GM19025 (cell line): Measurements from ENCODE around the gene CENPL.
A peak's percentile ranks its signal among the peaks of the same experiment; 100 is the strongest.
"Not testable (repeated sequence)": the region's sequence is repeated elsewhere in the genome, so short reads cannot be mapped to it uniquely, and the experiment has no call there.

Experiments used
- ATAC-seq: cut with Tn5 transposase; IDR thresholded peaks from one replicate; pipeline ENCODE4 v1.9.1; 2021; ENCODE audit warnings: mild to moderate bottlenecking, low read depth, moderate library complexity; ENCODE audit not compliant: unreplicated experiment

The CENPL gene, protein sequence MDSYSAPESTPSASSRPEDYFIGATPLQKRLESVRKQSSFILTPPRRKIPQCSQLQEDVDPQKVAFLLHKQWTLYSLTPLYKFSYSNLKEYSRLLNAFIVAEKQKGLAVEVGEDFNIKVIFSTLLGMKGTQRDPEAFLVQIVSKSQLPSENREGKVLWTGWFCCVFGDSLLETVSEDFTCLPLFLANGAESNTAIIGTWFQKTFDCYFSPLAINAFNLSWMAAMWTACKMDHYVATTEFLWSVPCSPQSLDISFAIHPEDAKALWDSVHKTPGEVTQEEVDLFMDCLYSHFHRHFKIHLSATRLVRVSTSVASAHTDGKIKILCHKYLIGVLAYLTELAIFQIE

GRCh38 chr1:173824315-173825081 is at the start of gene CENPL, which contains the start of gene DARS2:
Gene CENPL, minus strand, starts transcription at chr1:173824883. Its CDS starts 13,584 bp downstream, at chr1:173811299.
Gene DARS2, plus strand, starts transcription at chr1:173824673. Its CDS starts 557 bp downstream, at chr1:173825230.
- ATAC-seq: peak; percentile 81

GRCh38 chr1:173871500-173871899 is 46.8 kb upstream of the CENPL start:
- ATAC-seq: no peak

DNA sequence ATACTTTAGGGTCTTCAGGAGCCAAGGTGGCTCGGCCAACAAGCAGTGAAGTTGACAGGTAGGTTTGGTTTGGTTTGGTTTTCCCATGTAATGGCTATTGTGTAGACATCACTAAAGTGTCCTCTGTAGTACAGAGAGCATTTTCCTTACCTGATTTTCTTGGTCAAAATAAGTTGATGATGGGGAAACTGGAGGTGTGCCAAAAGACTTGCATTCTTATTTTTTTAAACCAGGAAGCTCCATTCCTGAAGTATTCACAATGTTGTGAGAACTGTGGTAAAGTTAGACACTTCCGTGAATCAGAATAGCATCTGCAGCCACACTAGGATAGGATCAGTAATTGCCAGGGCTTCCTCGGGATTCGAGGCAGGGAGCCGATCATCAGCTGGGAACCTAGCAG is 46.4 kb upstream of the CENPL start:
- no peak for ATAC-seq

DNA sequence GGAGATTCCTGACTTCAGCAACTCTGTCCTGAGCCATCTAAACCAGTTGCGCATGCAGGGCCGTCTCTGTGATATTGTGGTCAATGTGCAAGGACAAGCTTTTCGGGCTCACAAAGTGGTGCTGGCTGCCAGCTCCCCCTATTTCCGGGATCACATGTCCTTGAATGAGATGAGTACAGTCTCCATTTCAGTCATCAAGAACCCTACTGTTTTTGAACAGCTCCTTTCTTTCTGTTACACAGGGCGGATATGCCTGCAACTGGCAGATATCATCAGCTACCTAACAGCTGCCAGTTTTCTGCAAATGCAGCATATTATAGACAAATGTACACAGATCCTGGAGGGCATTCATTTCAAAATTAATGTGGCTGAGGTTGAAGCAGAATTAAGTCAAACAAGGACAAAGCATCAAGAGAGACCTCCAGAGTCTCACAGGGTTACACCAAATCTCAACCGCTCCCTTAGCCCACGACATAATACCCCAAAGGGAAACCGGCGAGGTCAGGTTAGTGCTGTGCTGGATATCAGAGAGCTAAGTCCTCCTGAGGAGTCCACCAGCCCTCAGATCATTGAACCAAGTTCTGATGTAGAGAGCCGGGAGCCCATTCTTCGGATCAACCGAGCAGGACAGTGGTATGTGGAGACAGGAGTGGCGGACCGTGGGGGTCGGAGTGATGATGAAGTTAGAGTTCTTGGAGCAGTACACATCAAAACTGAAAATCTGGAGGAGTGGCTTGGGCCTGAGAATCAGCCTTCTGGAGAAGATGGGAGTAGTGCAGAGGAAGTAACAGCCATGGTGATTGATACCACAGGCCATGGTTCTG is 45.8 kb upstream of the CENPL start:
- no peak for ATAC-seq

DNA sequence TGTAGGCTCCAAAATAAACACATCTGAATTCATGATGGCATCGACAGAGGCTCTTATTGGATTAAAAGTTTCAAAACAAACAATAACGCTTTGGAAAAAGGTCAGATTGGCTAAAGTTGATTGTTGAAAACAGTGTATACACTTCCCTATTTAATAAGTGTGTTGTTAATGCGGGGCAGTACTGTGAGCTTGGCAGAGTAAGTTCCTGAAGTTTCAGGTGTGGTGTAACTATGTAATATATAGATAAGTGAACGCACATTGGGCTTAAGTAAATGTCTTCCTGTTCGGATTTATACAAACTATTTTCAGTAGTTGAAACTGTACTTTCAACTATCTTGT is 44.3 kb upstream of the CENPL start:
- no peak for ATAC-seq

DNA sequence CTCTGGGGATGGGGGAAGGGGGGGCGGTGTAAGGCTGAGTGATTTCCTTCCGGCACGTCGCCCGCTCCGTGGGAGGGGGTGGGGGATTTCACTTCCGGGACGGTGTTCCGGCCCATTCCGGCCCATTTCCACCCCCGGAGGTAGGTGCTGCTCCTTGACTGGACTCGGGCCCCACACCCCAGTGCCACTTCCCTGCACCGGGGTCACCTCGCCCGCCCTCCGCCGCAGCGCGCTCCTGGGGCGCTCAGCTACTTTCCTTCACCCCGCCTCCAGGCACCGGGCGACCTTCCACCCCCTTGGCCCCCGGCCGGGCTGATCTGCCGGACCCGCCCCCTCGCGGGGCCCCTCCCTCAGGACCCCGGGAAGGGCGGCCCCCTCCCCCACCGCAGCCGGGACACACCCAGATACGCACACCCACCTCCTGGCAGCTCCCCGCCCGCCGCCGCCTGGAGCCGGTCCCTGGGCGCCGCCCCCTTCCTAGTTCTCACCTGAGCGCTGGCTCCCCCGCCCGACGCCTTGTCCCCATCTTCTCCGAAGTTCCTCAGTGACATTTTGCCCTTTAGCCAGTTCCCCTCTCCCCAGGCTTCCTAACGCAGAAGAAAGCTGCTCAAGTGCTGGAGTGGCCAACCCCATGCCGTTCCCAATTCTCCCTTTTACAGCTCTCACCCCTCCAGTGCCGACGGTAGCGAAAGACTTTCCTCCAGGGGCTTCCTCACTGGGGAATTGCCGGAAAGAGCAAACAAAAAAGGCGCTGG is 43.8 kb upstream of the CENPL start, which contains the start of gene ZBTB37:
ZBTB37 (plus strand) TSS at position 115 of the 755 bp plus-strand sequence. CDS start 1,846 bp downstream, outside the sequence.
- ATAC-seq: peak; percentile 52

- ATAC-seq: peak; percentile 61
Observed at GRCh38 chr1:173867753-173868265, 43.1 kb upstream of the CENPL start, which contains the start of gene GAS5. Gene GAS5, minus strand, starts transcription at chr1:173867989.

- ATAC-seq: no peak
Observed at GRCh38 chr1:173867141-173867752, 42.6 kb upstream of the CENPL start.

GRCh38 chr1:173866413-173867115 is 41.9 kb upstream of the CENPL start:
- no peak for ATAC-seq

DNA sequence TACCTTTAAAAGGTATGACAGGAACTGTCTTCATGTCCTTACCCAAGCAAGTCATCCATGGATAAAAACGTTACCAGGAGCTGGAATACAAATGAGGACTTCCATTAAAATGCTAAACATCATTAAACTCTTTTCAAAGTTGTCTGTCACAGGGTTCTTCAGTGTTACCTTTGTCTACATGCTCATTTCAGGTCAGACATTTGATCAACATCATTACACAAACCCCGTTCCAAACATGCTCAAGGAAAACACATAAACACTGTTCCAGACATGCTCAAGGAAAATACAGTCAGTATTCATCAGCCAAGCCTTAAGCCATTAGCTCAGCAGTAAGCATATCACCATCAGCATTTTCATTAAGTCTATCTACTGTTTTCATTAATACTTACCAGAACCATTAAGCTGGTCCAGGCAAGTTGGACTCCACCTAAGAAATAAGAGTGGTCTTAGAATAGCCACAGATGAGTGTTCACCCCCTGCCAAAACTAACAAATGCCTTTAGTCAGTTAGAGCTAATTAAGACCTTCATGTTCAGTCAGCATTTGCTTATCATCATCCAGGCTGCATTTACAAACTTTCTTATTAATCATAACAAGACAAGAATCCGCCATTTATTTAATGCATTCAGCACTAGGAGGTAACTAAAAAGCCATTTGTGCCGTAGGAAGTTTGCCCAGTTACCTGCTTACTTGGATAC is 40.9 kb upstream of the CENPL start:
- ATAC-seq: no peak

- no peak for ATAC-seq
Observed at GRCh38 chr1:173864179-173864867, 39.6 kb upstream of the CENPL start.

DNA sequence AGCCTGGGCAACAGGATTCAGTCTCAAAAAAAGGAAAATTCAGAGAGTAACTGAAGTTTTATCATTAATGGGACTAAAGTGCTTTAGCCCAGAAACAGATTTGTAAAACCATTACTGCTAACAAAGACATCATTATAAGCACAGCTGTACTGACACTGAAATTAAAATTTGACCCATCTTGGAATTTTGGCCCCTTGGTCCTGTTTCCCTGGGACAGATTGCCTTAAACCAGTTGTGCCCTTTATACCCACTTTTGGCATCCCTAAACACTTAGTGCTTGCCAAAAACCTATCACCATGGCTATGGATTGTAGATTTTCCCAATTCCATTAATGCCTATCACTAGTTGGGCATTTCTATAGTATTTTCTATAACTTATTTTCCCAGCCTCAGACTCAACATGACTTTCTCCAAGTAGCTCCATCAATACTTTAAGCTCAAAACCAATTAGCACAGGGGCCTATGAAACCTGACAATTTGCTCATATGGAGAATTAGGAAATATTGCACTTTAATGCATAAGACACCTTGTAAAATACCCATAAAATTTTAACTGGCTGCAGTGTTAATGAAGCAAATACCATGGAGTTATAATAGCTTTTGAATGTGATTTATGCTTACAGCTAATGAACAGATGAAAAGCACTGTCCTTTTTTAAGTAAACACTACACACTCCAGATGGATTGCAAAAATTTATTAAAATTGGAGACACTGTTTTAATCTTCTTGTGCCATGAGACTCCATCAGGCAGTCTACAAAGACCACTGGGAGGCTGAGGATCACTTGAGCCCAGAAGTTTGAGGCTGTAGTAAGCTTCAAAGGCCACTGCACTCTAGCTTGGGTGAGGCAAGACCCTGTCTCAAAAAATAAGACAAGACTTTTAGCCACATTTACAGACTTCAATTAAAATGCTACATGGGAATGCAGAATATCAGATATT is 38.8 kb upstream of the CENPL start:
- no peak for ATAC-seq

DNA sequence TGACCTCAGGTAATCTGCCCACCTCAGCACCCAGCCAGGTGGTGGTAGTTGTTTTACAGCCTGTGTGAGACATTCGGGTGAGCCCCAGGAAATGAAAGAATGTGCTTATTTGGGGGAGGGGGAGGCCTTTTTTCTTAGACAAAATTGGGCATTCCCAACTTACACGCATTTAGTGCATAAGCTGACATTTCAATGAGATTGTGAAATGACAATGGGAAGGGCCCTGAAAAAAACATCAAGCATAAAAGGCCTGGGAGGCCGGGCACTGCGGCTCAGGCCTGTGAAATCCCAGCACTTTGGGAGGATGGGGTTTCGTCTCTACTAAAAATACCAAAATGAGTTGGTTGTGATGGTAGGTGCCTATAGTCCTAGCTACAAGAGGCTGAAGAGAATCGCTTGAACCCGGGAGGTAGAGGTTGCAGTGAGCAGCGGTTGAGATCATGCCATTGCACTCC is 38.1 kb upstream of the CENPL start:
- ATAC-seq: no peak

DNA sequence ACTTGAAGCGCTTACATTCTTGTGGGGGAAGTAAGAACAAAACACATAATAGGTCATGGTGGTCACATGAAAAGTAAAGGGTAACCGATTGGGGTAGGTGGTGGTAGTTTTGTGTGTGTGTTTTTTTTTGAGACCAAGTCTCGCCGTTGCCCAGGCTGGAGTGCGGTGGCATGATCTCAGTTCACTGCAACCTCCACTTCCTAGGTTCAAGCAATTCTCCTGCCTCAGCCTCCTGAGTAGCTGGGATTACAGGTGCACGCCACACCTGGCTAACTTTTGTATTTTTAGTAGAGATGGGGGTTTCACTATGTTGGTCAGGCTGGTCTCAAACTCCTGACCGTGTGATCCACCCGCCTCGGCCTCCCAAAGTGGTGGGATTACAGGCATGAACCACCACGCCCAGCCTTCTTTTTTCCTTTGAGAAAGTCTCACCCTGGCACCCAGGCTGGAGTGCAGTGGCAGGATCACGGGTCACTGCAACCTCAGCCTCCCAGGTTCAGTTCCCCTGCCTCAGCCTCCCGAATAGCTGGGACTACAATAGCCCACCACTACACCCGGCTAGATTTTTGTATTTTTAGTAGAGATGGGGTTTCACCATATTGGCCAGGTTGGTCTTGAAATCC is 37.6 kb upstream of the CENPL start:
- ATAC-seq: not testable (repeated sequence)

GRCh38 chr1:173861731-173862145 is 37.1 kb upstream of the CENPL start:
- ATAC-seq: no peak

- ATAC-seq: no peak
Observed at GRCh38 chr1:173860065-173860464, 35.4 kb upstream of the CENPL start.
